Type B pancreatic cell (in vitro differentiated cells): ENCODE measurements around the gene SUSD2. TPM values are rescaled to one million over a fixed set of nuclear protein-coding genes. Genes with fewer than 3 reads are reported as not detected.

Experiments used
- DNase-seq: peaks from one replicate; pipeline ENCODE4 v3.0.0; 2021; ENCODE audit warnings: mixed read lengths; ENCODE audit not compliant: unreplicated experiment; ENCODE audit errors: extremely low spot score
- H3K27ac Mint-ChIP-seq: 2 replicates; pipeline ENCODE4 v1.8.0; 2021; ENCODE audit warnings: mild to moderate bottlenecking, mixed read lengths
- H3K27me3 Mint-ChIP-seq: 2 replicates; pipeline ENCODE4 v1.8.0; 2021; ENCODE audit warnings: mixed read lengths
- H3K36me3 Mint-ChIP-seq: 2 replicates; pipeline ENCODE4 v1.8.0; 2021; ENCODE audit warnings: mixed read lengths
- H3K4me1 Mint-ChIP-seq: one replicate; pipeline ENCODE4 v1.8.0; 2021; ENCODE audit warnings: mixed read lengths; ENCODE audit not compliant: unreplicated experiment
- H3K4me3 Mint-ChIP-seq: 2 replicates; pipeline ENCODE4 v1.8.0; 2021; ENCODE audit warnings: mild to moderate bottlenecking, mixed read lengths
- H3K9me3 Mint-ChIP-seq: 2 replicates; pipeline ENCODE4 v1.8.0; 2021; ENCODE audit warnings: mixed read lengths
- CTCF ChIP-seq: fragments of 200-600 bp; sonication (generic); conservative IDR thresholded peaks from 2 replicates; pipeline ENCODE4 v1.5.0; 2021; ENCODE audit warnings: antibody characterized with exemption, mild to moderate bottlenecking
- total RNA-seq: library from RNA; stranded (reverse); gene quantifications from 2 replicates; pipeline ENCODE4 v1.2.1, GENCODE V29; 2021; ENCODE audit warnings: low replicate concordance

The SUSD2 gene
- total RNA-seq, 1 donor from 2014 or later, result 3.7 TPM

DNA sequence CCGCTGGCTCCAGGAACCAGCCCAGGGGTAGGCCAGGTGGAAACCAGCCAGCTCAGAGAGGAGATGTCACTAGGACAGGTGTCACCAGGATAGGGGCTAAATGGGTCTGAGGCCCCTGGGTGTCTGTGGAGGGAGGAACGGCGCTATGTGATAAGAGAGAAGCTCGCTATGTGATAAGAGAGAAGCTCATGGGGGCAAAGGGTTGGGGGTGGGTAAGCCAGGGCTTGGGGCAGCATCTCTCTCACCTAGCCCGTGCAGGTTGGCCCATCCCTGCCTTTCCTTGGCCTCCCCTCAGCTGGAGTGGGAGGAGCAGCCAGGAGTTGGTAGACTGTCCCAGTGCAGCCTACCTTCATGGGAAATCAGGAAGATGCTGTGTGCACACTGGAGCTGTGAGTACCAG, 26.5 kb upstream of the SUSD2 start:
- Mint-ChIP-seq H3K4me1 (peaks cover 11% of the 10 kb centered on the region), H3K36me3 (no peaks in the 10 kb centered on the region), H3K4me3 (peak overlapping the region; percentile 39), H3K27ac (no peak overlapping the region), H3K27me3 (peaks cover 7% of the 10 kb centered on the region), H3K9me3 (no peaks in the 10 kb centered on the region)
- DNase-seq, result no peak
- TF ChIP-seq CTCF, result no peak

DNA sequence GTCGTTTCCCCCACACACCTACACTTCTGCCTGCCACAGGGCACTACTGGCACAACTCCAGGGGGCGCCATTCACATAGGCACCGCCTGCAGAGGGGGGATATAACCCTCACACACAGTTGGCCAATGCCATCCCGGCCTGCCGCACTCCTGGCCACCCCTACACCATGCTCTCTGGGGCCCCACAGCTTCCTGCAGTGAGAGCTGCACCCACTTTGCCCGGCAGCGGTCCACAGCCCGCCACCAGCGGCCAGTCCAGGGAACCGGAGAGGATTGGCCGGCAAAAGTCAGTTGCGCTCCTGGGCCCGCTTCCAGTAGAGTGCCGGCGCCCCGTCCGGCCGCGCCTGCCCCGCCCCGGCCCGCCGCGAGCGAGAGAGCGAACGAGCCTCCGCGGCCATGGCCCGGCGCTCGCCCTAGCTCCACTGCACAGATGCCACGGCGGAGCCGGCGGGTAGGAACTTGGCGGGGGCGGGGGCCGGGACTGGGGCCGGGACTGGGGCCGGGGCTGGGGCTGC, 25.6 kb upstream of the SUSD2 start:
- H3K4me3 Mint-ChIP-seq, result peak overlapping the region; percentile 80
- no peaks in the 10 kb centered on the region for H3K36me3 Mint-ChIP-seq
- peaks cover 7% of the 10 kb centered on the region for H3K27me3 Mint-ChIP-seq
- peaks cover 11% of the 10 kb centered on the region for H3K4me1 Mint-ChIP-seq
- TF ChIP-seq CTCF, result peak; percentile 66
- no peaks in the 10 kb centered on the region for H3K9me3 Mint-ChIP-seq
- H3K27ac Mint-ChIP-seq, result no peak overlapping the region
- DNase-seq, result no peak

- H3K9me3 Mint-ChIP-seq, result no peaks in the 10 kb centered on the region
- TF ChIP-seq CTCF, result no peak
- H3K27ac Mint-ChIP-seq, result peak overlapping the region; percentile 61
- peaks cover 11% of the 10 kb centered on the region for H3K4me1 Mint-ChIP-seq
- peaks cover 7% of the 10 kb centered on the region for H3K27me3 Mint-ChIP-seq
- H3K36me3 Mint-ChIP-seq, result no peaks in the 10 kb centered on the region
- DNase-seq, result no peak
- peak overlapping the region; percentile 87 for H3K4me3 Mint-ChIP-seq
Measured at GRCh38 chr22:24156141-24156912, 25.0 kb upstream of the SUSD2 start.

DNA sequence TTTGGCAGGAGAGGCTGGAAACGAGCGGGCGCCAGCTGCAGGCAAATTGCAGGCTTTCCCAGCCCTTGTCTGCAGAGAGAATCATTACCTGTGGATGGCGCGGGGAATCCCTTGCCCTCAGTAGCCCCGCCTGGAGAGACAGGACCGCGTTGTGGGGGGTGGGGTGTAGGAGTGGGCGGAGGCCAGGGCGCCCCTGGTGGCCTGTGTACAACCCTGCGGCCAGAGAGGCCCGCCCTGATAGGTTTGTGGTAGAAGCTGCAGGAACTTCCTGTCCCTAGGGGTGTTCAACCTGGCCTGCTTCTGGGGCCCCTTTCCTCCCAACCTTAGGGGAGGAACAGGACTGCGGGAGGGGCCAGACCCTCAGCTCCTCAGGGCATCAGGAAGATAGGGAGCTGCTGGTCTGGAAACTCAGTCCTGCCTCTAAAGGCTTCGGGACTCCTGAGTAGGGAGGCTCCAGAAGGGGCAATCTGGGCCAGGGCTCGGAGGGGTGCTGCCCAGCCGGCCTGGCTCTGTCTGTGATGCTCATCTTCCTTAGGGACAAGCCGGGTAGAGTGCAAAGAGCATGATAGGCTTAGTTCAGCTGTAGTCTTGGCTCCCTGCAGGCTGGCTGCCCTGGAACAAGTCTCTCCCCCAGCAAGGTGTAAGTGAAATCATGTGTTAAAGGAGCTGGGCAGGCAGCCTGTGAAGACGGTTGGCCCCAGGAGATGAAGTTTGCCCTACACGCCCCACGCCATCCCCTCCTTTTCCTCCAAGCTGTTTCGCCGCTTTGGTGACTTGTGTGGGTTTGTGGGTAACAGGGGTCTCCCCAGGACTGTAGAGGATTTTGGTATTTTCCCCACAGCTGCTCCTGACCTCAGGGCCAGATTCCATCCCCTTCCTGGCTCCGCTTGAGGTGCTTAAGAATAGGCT, 24.1 kb upstream of the SUSD2 start:
- peak; percentile 95 for TF ChIP-seq CTCF
- H3K36me3 Mint-ChIP-seq, result no peaks in the 10 kb centered on the region
- H3K27ac Mint-ChIP-seq, result peak overlapping the region; percentile 61
- peak overlapping the region; percentile 87 for H3K4me3 Mint-ChIP-seq
- no peaks in the 10 kb centered on the region for H3K9me3 Mint-ChIP-seq
- peaks cover 7% of the 10 kb centered on the region for H3K27me3 Mint-ChIP-seq
- H3K4me1 Mint-ChIP-seq, result peaks cover 15% of the 10 kb centered on the region
- peak; percentile 87 for DNase-seq

DNA sequence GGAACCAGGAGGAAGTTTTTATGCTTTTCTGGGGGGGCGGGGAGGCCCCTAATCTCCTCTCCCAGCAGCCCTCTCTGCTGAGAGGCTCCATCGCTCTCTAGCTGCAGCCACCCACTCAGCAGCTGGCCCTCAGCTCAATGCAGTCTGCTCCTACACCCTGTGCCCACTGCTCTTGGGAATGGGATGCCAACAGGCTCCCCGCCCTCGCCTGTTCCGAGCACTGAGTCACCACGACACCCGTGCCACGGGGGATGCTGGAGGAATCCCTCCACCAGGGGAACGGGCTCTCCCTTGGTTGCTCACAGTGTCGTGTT, 23.5 kb upstream of the SUSD2 start:
- H3K4me3 Mint-ChIP-seq, result no peak overlapping the region
- TF ChIP-seq CTCF, result no peak
- H3K27ac Mint-ChIP-seq, result no peak overlapping the region
- no peak for DNase-seq
- H3K9me3 Mint-ChIP-seq, result no peaks in the 10 kb centered on the region
- peaks cover 18% of the 10 kb centered on the region for H3K4me1 Mint-ChIP-seq
- H3K36me3 Mint-ChIP-seq, result no peaks in the 10 kb centered on the region
- H3K27me3 Mint-ChIP-seq, result peaks cover 7% of the 10 kb centered on the region
